LNCAP (cell line): ENCODE data around the gene KIAA0319L.

Experiments used
- TF ChIP-seq, protein P1 (sequence below): fragments of 450-650 bp; IDR thresholded peaks from 2 replicates; pipeline ENCODE4 v1.5.1; 2017; ENCODE audit warnings: mild to moderate bottlenecking

Gene KIAA0319L

DNA sequence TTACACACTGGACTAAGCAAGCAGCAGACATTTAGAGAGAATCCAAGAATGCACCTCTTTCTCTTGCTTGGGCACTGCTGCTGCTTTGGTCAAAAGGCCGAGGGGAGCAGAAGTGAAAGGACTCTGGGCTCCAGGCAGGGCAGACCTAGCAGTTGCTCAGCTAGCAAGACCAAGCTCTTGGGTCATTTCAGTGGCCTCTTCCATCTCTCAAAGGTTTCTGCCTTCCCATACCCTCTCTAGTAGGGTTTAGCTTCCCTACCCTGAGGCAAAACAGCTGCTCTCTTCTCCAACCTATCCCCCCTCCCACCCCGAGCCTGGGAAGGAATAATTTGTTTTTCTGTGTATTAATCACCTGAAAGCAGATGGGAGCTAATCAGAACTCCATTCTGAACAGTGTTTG, 41.7 kb upstream of the KIAA0319L start:
- TF ChIP-seq, protein P1, sequence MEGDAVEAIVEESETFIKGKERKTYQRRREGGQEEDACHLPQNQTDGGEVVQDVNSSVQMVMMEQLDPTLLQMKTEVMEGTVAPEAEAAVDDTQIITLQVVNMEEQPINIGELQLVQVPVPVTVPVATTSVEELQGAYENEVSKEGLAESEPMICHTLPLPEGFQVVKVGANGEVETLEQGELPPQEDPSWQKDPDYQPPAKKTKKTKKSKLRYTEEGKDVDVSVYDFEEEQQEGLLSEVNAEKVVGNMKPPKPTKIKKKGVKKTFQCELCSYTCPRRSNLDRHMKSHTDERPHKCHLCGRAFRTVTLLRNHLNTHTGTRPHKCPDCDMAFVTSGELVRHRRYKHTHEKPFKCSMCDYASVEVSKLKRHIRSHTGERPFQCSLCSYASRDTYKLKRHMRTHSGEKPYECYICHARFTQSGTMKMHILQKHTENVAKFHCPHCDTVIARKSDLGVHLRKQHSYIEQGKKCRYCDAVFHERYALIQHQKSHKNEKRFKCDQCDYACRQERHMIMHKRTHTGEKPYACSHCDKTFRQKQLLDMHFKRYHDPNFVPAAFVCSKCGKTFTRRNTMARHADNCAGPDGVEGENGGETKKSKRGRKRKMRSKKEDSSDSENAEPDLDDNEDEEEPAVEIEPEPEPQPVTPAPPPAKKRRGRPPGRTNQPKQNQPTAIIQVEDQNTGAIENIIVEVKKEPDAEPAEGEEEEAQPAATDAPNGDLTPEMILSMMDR, result no peak

DNA sequence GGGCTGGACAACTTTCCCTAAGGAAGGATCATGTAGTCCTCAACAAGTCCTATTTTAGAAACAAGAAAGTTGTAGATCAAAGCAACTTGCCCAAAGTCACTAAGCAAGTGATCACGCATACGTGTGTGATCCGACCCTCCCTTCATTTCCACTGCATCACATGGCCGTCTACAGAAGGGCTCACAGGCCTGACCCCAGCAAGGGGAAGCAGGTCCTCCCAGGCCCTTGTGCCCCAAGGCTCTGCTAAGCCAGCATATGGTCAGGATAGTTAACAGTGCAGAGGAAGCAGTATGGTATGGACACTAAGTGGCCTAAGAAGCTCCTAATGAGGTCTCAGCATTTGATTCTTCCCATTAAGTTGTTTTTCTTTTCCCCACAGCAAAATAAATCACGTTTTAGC, 40.7 kb upstream of the KIAA0319L start:
- TF ChIP-seq, protein P1, result no peak

DNA sequence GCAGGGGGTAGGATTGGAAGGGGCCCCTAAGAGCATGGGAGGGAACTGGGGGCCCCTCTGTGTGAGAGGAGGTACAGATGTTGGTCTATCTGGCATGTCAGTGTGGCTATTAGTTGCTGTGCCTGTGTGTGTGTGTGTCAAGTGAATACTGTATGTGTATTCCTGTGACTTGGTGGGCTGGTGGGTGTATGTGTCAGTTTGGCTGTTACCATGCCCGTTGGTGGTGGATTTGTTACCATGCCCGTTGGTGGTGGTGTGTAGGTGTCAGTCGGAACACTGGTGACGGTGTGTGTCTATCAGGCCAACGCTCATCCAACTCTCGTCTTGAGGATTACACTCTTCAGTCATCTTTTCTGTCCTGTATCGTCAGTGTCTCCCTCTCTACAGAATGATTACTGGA, 38.5 kb upstream of the KIAA0319L start:
- TF ChIP-seq, protein P1, result no peak

DNA sequence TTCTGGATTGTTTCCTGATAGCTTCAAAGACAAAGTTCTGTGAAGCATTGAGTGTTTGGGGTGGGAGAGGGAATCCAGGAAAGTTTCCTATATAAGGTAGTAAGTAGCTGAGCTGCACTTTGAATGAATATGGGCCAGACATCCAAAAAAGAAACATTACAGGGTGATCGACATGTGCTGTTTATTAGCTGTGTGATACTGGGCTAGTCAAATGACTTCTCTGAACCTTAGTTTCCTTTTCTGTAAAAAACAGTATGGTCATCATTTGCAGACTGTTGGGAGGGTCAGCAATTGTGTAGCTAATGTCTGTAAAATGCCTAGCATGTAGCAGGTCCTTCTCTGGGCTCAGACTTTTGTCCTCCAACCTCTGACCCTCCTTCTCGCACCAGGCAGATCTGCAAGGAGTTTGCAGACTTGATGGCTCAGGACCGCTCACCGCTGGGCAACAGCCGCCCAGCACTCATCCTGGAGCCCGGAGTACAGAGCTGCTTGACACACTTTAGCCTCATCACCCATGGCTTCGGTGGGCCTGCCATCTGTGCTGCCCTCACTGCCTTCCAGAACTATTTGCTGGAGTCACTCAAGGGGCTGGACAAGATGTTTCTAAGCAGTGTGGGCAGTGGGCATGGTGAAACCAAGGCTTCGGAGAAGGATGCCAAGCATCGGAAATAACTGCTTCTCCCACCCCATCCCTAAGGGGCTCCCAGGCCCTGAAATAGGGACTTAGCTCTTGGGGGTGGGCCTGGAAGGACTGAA, 37.0 kb upstream of the KIAA0319L start:
- TF ChIP-seq, protein P1, result no peak

DNA sequence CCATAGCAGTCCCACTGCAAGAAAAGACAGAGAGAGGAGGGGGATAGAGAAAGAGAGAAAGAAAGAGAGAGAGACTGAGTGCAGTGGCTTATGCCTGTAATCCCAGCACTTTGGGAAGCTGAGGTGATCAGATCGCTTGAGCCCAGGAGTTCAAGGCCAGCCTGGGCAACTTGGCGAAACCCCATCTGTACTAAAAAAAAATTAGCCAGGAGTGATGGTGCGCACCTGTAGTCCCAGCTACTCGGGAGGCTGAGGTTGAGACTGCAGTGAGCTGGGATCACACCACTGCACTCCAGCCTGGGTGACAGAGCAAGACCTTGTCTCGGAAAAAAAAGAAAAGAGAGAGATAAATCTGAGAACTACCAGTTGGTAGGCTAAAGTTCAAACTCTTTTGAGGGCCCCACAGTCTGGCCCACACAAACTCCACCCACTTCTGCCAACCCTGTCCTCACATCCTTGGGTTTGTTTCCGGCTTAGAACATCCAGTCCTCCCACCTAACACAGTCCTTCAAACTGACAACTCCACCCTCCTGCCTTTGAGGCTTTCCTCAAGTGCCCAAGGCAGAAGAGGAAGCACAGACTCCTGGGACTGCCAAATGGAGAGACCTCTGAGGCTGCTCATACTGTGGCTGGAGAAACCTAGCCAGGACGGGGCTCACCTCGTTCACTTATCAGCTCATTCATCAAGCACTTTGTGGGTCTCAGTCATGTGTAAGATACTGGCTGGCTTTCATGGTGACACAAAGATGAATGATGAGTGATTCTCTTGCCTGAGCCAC, 36.0 kb upstream of the KIAA0319L start:
- TF ChIP-seq, protein P1, result no peak

DNA sequence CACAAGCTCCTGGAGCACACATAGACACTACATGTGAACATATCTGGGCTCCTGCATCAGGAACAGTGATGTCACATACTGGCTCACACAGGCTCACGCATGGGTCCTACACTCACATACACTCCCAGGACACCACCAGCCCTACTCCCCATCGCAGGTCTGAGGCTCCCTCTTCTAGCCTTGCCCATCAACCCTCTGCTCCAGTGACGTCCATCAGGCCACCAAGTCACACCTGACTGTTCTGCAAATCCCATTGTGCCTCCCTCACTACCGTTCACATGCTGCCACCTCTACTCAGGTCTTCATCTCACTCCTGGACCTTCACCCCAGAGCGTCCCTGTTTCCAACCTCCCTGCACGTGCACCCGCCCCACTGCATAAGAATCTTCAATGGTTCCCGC, 34.0 kb upstream of the KIAA0319L start:
- TF ChIP-seq, protein P1, result no peak

DNA sequence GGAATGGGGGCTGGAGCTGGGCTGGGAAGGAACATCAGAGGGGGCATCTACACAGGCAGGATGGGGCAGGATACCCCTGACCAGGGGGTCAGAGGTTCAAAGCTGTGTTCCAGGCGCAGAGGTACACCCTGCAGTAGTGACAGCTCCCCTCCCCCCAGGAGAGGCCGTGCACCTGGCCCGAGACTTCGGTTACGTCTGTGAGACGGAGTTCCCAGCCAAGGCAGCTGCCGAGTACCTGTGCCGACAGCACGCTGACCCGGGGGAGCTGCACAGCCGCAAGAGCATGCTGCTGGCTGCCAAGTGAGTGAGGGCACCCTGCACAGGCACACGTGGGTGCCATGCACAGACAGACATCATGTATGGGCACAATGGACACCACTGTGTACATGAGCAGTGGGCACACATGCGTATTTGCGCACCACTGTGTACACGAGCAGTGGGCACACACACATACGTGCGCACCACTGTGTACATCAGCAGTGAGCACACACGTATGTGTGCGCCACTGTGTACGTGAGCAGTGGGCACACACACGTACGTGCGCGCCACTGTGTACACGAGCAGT, 33.4 kb upstream of the KIAA0319L start:
- TF ChIP-seq, protein P1, result no peak
